Sigmoid colon (tissue), 7 donors: ENCODE results near the gene TBC1D16. TPM values are rescaled to one million over a fixed set of nuclear protein-coding genes. Genes with fewer than 3 reads are reported as not detected.

Experiments used
- DNase-seq: peaks from one replicate; pipeline ENCODE4 v3.0.0-alpha.2; 2019
- H3K27ac ChIP-seq, 4 donors: fragments of 200-600 bp; sonication (generic); one replicate each; pipeline ENCODE4 v1.5.1; 2016 to 2019; ENCODE audit warnings: mild to moderate bottlenecking in 1 of 4
- H3K27me3 ChIP-seq, 3 donors: fragments of 200-600 bp; sonication (generic); one replicate each; pipeline ENCODE4 v1.5.1; 2019; ENCODE audit warnings: mild to moderate bottlenecking in 1 of 3
- H3K36me3 ChIP-seq, 4 donors: fragments of 200-600 bp; sonication (generic); one replicate each; pipeline ENCODE4 v1.5.1; 2016 to 2019
- H3K4me1 ChIP-seq, 4 donors: fragments of 200-600 bp; sonication (generic); one replicate each; pipeline ENCODE4 v1.5.1; 2017 to 2019
- H3K4me3 ChIP-seq, 4 donors: fragments of 200-600 bp; sonication (generic); one replicate each; pipeline ENCODE4 v1.5.1; 2017 to 2019; ENCODE audit warnings: mild to moderate bottlenecking in 2 of 4, moderate library complexity in 1 of 4
- H3K9me3 ChIP-seq, 4 donors: fragments of 200-600 bp in 3 of 4; sonication (generic) in 3 of 4; one replicate each; pipeline versions ENCODE4 v1.5.1 to v1.6.1; 2013 to 2019
- EP300 ChIP-seq, 4 donors: sonication (generic); formaldehyde crosslinking; IDR thresholded peaks; one replicate each; pipeline ENCODE4 v1.6.1; 2017; ENCODE audit warnings: antibody characterized with exemption in 4 of 4
- POLR2A ChIP-seq, 2 donors: fragments of 450-650 bp; IDR thresholded peaks; one replicate each; pipeline ENCODE4 v1.6.1; 2016; ENCODE audit warnings: antibody characterized with exemption in 2 of 2, mild to moderate bottlenecking in 2 of 2, moderate library complexity in 2 of 2
- POLR2AphosphoS5 ChIP-seq, 4 donors: sonication (generic); formaldehyde crosslinking; IDR thresholded peaks; one replicate each; pipeline ENCODE4 v1.6.1; 2017; ENCODE audit warnings: antibody characterized with exemption in 4 of 4
- WGBS, 2 donors: extraction: QIAGEN DNeasy Blood & Tissue Kit; methylation state at CpG; one replicate each; pipeline ENCODE4 v1.1.7; 2013; 5-methylcytosine and 5-hydroxymethylcytosine counted together
- intact Hi-C: fragments of 100-400 bp; cut with DNase I; formaldehyde crosslinking; loops from one replicate; pipeline ENCODE4 v1.15.1; 2023
- polyA plus RNA-seq, 3 donors: library from polyadenylated mRNA; stranded (reverse); fragments of 200-250 nt; gene quantifications; one replicate each; pipeline ENCODE4 v1.2.3, GENCODE V29; 2013
- total RNA-seq, 4 donors: library from RNA; depleted of rRNA; stranded (reverse); fragments of >200 nt; gene quantifications; one replicate each; pipeline ENCODE4 v1.1.0, GENCODE V29; 2016
- TF ChIP-seq, protein P1 (sequence below), 4 experiments: fragments of 450-650 bp in 3 of 4; fragments of 200-600 bp in 1 of 4; IDR thresholded peaks; one replicate each; pipeline ENCODE4 v1.5.1; 2016 to 2019; ENCODE audit warnings: antibody characterized with exemption in 4 of 4, mild to moderate bottlenecking in 3 of 4, moderate library complexity in 2 of 4
- donor health status: healthy with polysubstance abuse.
- donor health status: Bipolar disorder and iron deficiency.
- donor health status: healthy.

Gene TBC1D16
- total and polyA plus RNA-seq, 7 donors = 3.6 to 21.9 (median 15.7) TPM

DNA sequence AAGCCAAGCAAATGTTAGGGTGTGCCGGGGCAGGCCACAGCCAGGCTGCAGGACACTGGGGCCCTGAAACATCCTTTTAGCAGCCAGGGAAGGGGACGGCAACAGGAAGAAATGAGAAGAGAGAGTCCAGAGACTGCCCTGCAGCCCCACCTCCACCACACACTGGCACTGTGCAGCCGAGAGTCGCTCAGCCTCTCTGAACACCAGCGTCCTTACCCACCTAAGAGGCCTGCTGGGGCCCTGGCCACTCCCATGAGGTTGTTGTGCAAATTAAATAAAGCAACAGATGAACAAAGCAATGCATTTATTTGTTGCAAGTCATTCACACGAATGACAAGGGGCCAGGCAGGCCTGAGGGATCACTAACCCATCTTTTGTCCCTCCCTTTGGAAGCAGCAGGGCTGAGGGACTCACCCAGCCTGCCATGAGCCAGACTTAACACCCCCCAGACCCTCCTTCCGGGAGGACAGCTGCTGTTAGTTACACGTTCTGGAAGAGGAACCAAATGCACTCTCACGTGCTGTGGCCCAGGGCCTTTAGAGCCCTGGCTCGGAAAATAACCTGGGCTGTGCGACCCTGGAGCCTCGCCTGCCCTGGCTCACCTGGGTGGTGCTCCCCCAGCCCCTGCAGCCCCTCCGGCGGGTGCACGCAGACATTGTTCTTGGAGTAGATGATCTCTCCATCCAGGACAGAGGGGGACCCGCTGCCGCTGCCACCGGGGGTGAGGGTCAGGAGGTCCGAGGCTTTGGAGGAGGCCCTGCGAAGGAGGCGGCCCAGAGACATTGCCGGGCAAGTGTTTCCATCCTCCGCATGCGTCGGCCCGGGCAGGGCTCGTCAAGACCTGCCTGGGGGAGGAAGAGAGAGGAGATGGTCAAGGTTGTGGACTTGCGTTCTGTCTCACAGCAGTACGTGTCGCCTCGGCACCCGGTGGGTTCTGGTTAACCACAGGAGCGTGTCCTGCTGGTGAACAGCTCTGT, 22.6 kb downstream of the TBC1D16 start:
- Histone ChIP-seq H3K4me1 (peaks cover 0 to 8% (median 5%) of the 10 kb centered on the region in 4 donors), H3K27me3 (no peaks in the 10 kb centered on the region), H3K27ac (no peak overlapping the region), H3K4me3 (no peak overlapping the region), H3K36me3 (peaks cover 0 to 33% (median 7%) of the 10 kb centered on the region in 4 donors), H3K9me3 (no peaks in the 10 kb centered on the region)
- no peak for DNase-seq
- no peak for TF ChIP-seq EP300 (IDR thresholded peaks at IDR 0.05)
- TF ChIP-seq, protein P1, sequence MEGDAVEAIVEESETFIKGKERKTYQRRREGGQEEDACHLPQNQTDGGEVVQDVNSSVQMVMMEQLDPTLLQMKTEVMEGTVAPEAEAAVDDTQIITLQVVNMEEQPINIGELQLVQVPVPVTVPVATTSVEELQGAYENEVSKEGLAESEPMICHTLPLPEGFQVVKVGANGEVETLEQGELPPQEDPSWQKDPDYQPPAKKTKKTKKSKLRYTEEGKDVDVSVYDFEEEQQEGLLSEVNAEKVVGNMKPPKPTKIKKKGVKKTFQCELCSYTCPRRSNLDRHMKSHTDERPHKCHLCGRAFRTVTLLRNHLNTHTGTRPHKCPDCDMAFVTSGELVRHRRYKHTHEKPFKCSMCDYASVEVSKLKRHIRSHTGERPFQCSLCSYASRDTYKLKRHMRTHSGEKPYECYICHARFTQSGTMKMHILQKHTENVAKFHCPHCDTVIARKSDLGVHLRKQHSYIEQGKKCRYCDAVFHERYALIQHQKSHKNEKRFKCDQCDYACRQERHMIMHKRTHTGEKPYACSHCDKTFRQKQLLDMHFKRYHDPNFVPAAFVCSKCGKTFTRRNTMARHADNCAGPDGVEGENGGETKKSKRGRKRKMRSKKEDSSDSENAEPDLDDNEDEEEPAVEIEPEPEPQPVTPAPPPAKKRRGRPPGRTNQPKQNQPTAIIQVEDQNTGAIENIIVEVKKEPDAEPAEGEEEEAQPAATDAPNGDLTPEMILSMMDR (IDR thresholded peaks at IDR 0.05) = no peak
- no peak for TF ChIP-seq POLR2A (IDR thresholded peaks at IDR 0.05)
- no peak for TF ChIP-seq POLR2AphosphoS5 (IDR thresholded peaks at IDR 0.05)
- intact Hi-C loops = no loop called here
- WGBS, 2 donors = 92 to 93% methylated on average over 33 of the region's 33 CpGs

DNA sequence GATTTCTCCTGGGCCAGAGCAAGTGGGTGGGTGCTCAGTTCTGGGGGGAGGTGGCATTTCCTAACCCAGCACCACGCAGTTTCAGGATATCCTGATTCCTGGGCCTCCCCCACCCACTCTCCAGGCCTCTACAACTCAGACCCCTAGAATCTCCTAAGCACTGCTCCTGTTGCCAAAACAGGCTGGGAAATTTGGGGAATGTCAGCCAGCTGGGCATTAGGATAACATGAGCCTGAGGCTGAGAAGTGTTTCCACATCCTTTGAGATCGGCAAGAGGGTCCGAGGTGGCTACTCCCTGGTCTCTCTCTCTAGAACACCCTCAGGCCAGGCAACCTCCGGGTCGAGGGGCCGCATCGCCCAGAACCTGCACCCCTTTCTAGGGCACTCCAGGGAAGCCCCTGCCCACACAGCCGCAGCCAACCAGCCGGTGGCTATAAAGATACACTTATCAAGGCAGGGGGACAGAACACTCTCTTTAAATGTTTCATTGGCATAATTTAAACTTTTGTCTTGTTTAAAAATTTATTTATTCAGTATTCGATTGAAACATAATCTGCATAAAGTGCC, 23.6 kb downstream of the TBC1D16 start:
- Histone ChIP-seq H3K27ac (no peak overlapping the region), H3K4me1 (peaks cover 0 to 8% (median 5%) of the 10 kb centered on the region in 4 donors), H3K27me3 (no peaks in the 10 kb centered on the region), H3K36me3 (peaks cover 0 to 33% (median 7%) of the 10 kb centered on the region in 4 donors), H3K9me3 (no peaks in the 10 kb centered on the region), H3K4me3 (no peak overlapping the region)
- DNase-seq = no peak
- intact Hi-C loops = no loop called here
- WGBS, 2 donors = 87 to 88% methylated on average over 10 of the region's 10 CpGs
- no peak for TF ChIP-seq POLR2A (IDR thresholded peaks at IDR 0.05)
- TF ChIP-seq POLR2AphosphoS5 (IDR thresholded peaks at IDR 0.05) = no peak
- TF ChIP-seq, protein P1 (IDR thresholded peaks at IDR 0.05) = no peak

DNA sequence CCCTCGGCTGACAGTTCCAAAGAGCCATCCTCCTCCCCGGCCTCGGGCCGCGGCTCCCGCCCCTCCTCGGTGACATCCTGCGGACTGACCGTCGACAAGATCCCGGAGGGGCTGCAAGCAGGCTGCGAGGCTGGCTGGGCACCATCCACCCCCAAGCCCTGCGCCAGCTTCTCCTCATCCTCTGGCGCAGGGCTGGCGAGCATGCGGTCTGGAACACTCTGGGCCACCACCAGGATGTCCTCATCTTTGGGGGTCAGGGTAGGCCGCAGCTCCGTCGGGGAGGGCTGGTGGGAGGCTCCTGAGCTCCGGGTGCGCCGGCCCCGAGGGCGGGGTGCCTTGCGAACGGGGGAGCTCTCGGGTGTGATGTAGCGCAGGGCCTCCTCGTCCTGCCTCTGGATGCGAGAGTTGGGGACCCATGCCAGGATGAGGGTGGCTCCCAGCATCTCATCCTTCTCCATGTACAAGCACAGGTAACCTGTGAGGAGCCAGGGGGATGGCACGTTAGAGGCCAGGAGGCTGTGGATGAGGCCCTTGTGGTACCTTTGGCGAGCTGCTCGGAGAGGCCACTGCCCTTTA, 25.3 kb downstream of the TBC1D16 start:
- no peak for DNase-seq
- no peak overlapping the region for H3K27ac ChIP-seq
- peaks cover 0 to 33% (median 7%) of the 10 kb centered on the region in 4 donors for H3K36me3 ChIP-seq
- intact Hi-C loops = no loop called here
- H3K27me3 ChIP-seq = no peaks in the 10 kb centered on the region
- TF ChIP-seq EP300 (IDR thresholded peaks at IDR 0.05) = no peak
- peaks cover 0 to 17% (median 12%) of the 10 kb centered on the region in 4 donors for H3K4me1 ChIP-seq
- 94 to 96% methylated on average over 33 of the region's 33 CpGs for WGBS, 2 donors
- H3K9me3 ChIP-seq = no peaks in the 10 kb centered on the region
- H3K4me3 ChIP-seq = no peak overlapping the region

DNA sequence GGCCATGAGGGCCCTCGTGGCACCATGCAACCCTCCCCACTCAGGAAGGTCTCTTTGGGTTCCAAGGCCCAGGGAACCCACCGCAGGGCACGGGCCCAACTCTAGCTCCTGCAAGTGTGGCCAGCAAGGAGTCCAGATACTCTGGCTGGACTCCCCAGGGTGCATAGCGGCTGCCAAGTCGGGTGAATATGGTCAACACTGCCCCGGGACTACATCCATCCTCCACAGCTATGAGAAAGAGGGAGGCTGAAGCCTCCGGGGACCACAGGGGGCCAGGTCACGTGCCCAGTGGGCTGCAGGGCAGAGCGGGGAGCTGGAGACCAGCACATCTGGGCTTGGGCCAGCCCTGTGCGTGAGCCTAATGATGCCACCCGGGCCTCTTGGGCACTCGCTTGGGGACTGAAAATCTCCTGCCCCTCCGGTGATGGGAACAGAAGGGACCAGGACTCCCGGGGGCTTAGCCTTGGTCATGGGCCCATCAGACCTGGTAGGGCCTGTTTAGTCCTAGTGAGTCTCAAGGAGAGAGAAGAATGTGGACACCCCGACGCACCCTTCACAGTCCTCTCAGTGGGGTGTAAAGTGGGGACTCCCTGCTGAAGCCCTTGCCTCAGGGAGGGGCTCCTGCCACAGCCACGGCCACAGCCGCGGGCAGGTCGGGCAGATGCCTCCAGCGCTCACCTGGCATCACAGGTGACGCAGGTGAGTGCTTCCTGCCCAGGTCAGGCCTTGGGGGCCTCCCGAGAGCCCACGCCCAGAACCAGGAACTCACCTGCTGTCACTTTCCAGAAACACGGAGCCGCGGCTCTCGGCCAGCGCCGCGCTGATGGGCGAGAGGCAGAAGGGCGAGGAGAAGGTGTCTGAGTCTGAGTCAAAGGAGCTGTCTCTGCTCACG, 26.0 kb downstream of the TBC1D16 start:
- peaks cover 0 to 33% (median 7%) of the 10 kb centered on the region in 4 donors for H3K36me3 ChIP-seq
- 93 to 94% methylated on average over 34 of the region's 34 CpGs for WGBS, 2 donors
- H3K27ac ChIP-seq = no peak overlapping the region
- intact Hi-C loops = loop anchor here (2.0 to 5.0 kb wide), 4 partner anchors 25 to 138 kb away; partner anchors contain the start of genes EIF4A3, GAA and TBC1D16
- TF ChIP-seq, protein P1 (IDR thresholded peaks at IDR 0.05) = no peak
- TF ChIP-seq POLR2AphosphoS5 (IDR thresholded peaks at IDR 0.05) (no peak), EP300 (IDR thresholded peaks at IDR 0.05) (no peak), POLR2A (IDR thresholded peaks at IDR 0.05) (no peak)
- no peak for DNase-seq
- H3K4me3 ChIP-seq = no peak overlapping the region
- no peaks in the 10 kb centered on the region for H3K9me3 ChIP-seq
- no peaks in the 10 kb centered on the region for H3K27me3 ChIP-seq
- H3K4me1 ChIP-seq = peaks cover 0 to 17% (median 12%) of the 10 kb centered on the region in 4 donors
